Smooth muscle cell (in vitro differentiated cells): ENCODE measurements around the gene PIM2. TPM values are rescaled to one million over a fixed set of nuclear protein-coding genes. Genes with fewer than 3 reads are reported as not detected.

Experiments used
- DNase-seq: peaks from one replicate; lab custom pipeline; 2025; ENCODE audit not compliant: unreplicated experiment; lab: John Stamatoyannopoulos, UW
- H2AFZ ChIP-seq: fragments of 200-600 bp; sonication (generic); 2 replicates; pipeline ENCODE4 v1.6.0; 2016; ENCODE audit warnings: antibody characterized with exemption, low read depth, mild to moderate bottlenecking
- H3F3A ChIP-seq: fragments of 200-600 bp; sonication (generic); 2 replicates; pipeline ENCODE4 v1.6.0; 2017; ENCODE audit warnings: antibody characterized with exemption, low read depth
- H3K27ac ChIP-seq: fragments of 200-600 bp; sonication (generic); 2 replicates; pipeline ENCODE4 v1.5.1; 2016; ENCODE audit warnings: low read depth, mild to moderate bottlenecking
- H3K27me3 ChIP-seq: fragments of 200-600 bp; sonication (generic); 2 replicates; pipeline ENCODE4 v1.6.1; 2016; ENCODE audit warnings: low read depth, mild to moderate bottlenecking
- H3K36me3 ChIP-seq: fragments of 200-600 bp; sonication (generic); 2 replicates; pipeline ENCODE4 v1.5.1; 2016; ENCODE audit warnings: low read depth
- H3K4me1 ChIP-seq: fragments of 200-600 bp; sonication (generic); 2 replicates; pipeline ENCODE4 v1.5.1; 2016; ENCODE audit warnings: low read depth
- H3K4me2 ChIP-seq: fragments of 200-600 bp; sonication (generic); 2 replicates; pipeline ENCODE4 v1.6.0; 2016; ENCODE audit warnings: mild to moderate bottlenecking
- H3K4me3 ChIP-seq: fragments of 200-600 bp; sonication (generic); 2 replicates; pipeline ENCODE4 v1.5.1; 2016; ENCODE audit warnings: mild to moderate bottlenecking
- H3K79me2 ChIP-seq: fragments of 200-600 bp; sonication (generic); 2 replicates; pipeline ENCODE4 v1.6.0; 2016; ENCODE audit warnings: low read depth, mild to moderate bottlenecking
- H3K9ac ChIP-seq: fragments of 200-600 bp; sonication (generic); 2 replicates; pipeline ENCODE4 v1.6.0; 2016; ENCODE audit warnings: low read depth
- H3K9me3 ChIP-seq: fragments of 200-600 bp; sonication (generic); replicated peaks from 2 replicates; pipeline ENCODE4 v1.5.1; 2016; ENCODE audit warnings: low read depth
- H4K20me1 ChIP-seq: fragments of 200-600 bp; sonication (generic); 2 replicates; pipeline ENCODE4 v1.6.0; 2016; ENCODE audit warnings: low read depth
- CTCF ChIP-seq: fragments of 200-600 bp; sonication (generic); IDR thresholded peaks from 2 replicates; pipeline ENCODE4 v1.5.1; 2017; ENCODE audit warnings: borderline replicate concordance, mild to moderate bottlenecking, antibody characterized with exemption; ENCODE audit not compliant: insufficient read depth, poor library complexity, severe bottlenecking
- WGBS: methylation state at CpG from one replicate; pipeline ENCODE4 v1.1.7; 2016; ENCODE audit warnings: low lambda C conversion rate; 5-methylcytosine and 5-hydroxymethylcytosine counted together
- polyA plus RNA-seq: library from polyadenylated mRNA; unstranded; fragments of >200 nt; fragmentation: Nextera tagmentation; extraction: Ambion mirVana; gene quantifications from 2 replicates; pipeline ENCODE4 v1.2.1, GENCODE V29; 2016
- total RNA-seq: library from RNA; depleted of rRNA; stranded (reverse); fragments of >200 nt; gene quantifications from 2 replicates; pipeline ENCODE4 v1.2.3, GENCODE V29; 2014

PIM2 gene
- total and polyA plus RNA-seq, 2 experiments from 2014 or later, result 7.4 to 7.6 TPM

GRCh38 chrX:48919360-48919841 is 577 bp upstream of the PIM2 start:
- 28% methylated on average over 15 of the region's 15 CpGs for WGBS
- no peak for TF ChIP-seq CTCF
- no peak overlapping the region for H3K9ac ChIP-seq

GRCh38 chrX:48918301-48918642 is 552 bp downstream of the PIM2 start:
- Histone ChIP-seq H2AFZ (no peak overlapping the region), H3K9ac (peak overlapping the region; percentile 64), H3K4me3 (peak overlapping the region; percentile 59), H3F3A (no peaks in the 10 kb centered on the region), H3K36me3 (no peaks in the 10 kb centered on the region), H3K27me3 (no peaks in the 10 kb centered on the region), H3K4me1 (peaks cover 3% of the 10 kb centered on the region), H3K9me3 (no peaks in the 10 kb centered on the region), H3K79me2 (no peaks in the 10 kb centered on the region), H3K27ac (no peak overlapping the region), H3K4me2 (peak overlapping the region; percentile 90), H4K20me1 (no peaks in the 10 kb centered on the region)
- 40% methylated on average over 23 of the region's 23 CpGs for WGBS
- DNase-seq, result no peak
- no peak for TF ChIP-seq CTCF

More at GRCh38 chrX:48919360-48919841, 577 bp upstream of the PIM2 start:
- Histone ChIP-seq H3K27ac (peak overlapping the region; percentile 73), H3K79me2 (no peaks in the 10 kb centered on the region), H3K4me2 (peak overlapping the region; percentile 90), H3K9me3 (no peaks in the 10 kb centered on the region), H2AFZ (no peak overlapping the region), H3K36me3 (no peaks in the 10 kb centered on the region), H4K20me1 (no peaks in the 10 kb centered on the region), H3K4me1 (peaks cover 3% of the 10 kb centered on the region), H3K4me3 (peak overlapping the region; percentile 59), H3F3A (no peaks in the 10 kb centered on the region), H3K27me3 (no peaks in the 10 kb centered on the region)
- no peak for DNase-seq

GRCh38 chrX:48917139-48918001 is 1.5 kb downstream of the PIM2 start:
- Histone ChIP-seq H3K9ac (no peak overlapping the region), H3K4me3 (peak overlapping the region; percentile 59), H4K20me1 (no peaks in the 10 kb centered on the region), H2AFZ (no peak overlapping the region), H3K36me3 (no peaks in the 10 kb centered on the region), H3K9me3 (no peaks in the 10 kb centered on the region), H3K79me2 (no peaks in the 10 kb centered on the region), H3F3A (no peaks in the 10 kb centered on the region), H3K4me1 (peaks cover 3% of the 10 kb centered on the region), H3K27ac (no peak overlapping the region), H3K4me2 (peak overlapping the region; percentile 90), H3K27me3 (no peaks in the 10 kb centered on the region)
- DNase-seq, result peak; percentile 73
- peak; percentile 83 for TF ChIP-seq CTCF
- WGBS, result 30% methylated on average over 26 of the region's 27 CpGs
